ENCODE data around the gene MUC6.

MUC6 gene

GRCh38 chr11:1010551-1011319 is 25.8 kb downstream of the MUC6 start:
- DNase-seq (ENCODE audit: extremely low read depth in 1 of 2, low read depth in 1 of 2): no peak

GRCh38 chr11:1009991-1010390 is 26.5 kb downstream of the MUC6 start:
- DNase-seq (ENCODE audit: extremely low read depth in 1 of 2, low read depth in 1 of 2): no peak

- DNase-seq (ENCODE audit: extremely low read depth in 1 of 2, low read depth in 1 of 2): no peak
Observed at GRCh38 chr11:1009371-1009770, 27.1 kb downstream of the MUC6 start.

- DNase-seq (ENCODE audit: extremely low read depth in 1 of 2, low read depth in 1 of 2): no peak
Observed at GRCh38 chr11:1008803-1009145, 27.7 kb downstream of the MUC6 start.

- no peak for DNase-seq (ENCODE audit: extremely low read depth in 1 of 2, low read depth in 1 of 2)
Observed at GRCh38 chr11:1008001-1008802, 28.3 kb downstream of the MUC6 start.

- no peak for DNase-seq (ENCODE audit: extremely low read depth in 1 of 2, low read depth in 1 of 2)
Observed at GRCh38 chr11:1007279-1007678, 29.2 kb downstream of the MUC6 start.

- DNase-seq (ENCODE audit: extremely low read depth in 1 of 2, low read depth in 1 of 2): no peak
Observed at GRCh38 chr11:1006762-1007161, 29.8 kb downstream of the MUC6 start.

GRCh38 chr11:1005928-1006327 is 30.6 kb downstream of the MUC6 start:
- no peak for DNase-seq (ENCODE audit: extremely low read depth in 1 of 2, low read depth in 1 of 2)

- DNase-seq (ENCODE audit: extremely low read depth in 1 of 2, low read depth in 1 of 2): no peak
Observed at GRCh38 chr11:1003159-1003558, 33.4 kb downstream of the MUC6 start.

GRCh38 chr11:1002406-1002984 is 34.0 kb downstream of the MUC6 start:
- DNase-seq (ENCODE audit: extremely low read depth in 1 of 2, low read depth in 1 of 2): no peak

GRCh38 chr11:1001617-1002405 is 34.7 kb downstream of the MUC6 start:
- DNase-seq (ENCODE audit: extremely low read depth in 1 of 2, low read depth in 1 of 2): no peak

GRCh38 chr11:1000357-1001278 is 35.9 kb downstream of the MUC6 start:
- no peak for DNase-seq (ENCODE audit: extremely low read depth in 1 of 2, low read depth in 1 of 2)

GRCh38 chr11:999009-999408 is 37.5 kb downstream of the MUC6 start:
- no peak for DNase-seq (ENCODE audit: extremely low read depth in 1 of 2, low read depth in 1 of 2)

- DNase-seq (ENCODE audit: extremely low read depth in 1 of 2, low read depth in 1 of 2): no peak
Observed at GRCh38 chr11:997907-998306, 38.6 kb downstream of the MUC6 start.

- no peak for DNase-seq (ENCODE audit: extremely low read depth in 1 of 2, low read depth in 1 of 2)
Observed at GRCh38 chr11:996681-997080, 39.8 kb downstream of the MUC6 start.

GRCh38 chr11:995752-996420 is 40.6 kb downstream of the MUC6 start:
- no peak for DNase-seq (ENCODE audit: extremely low read depth in 1 of 2, low read depth in 1 of 2)

- no peak for DNase-seq (ENCODE audit: extremely low read depth in 1 of 2, low read depth in 1 of 2)
Observed at GRCh38 chr11:995044-995751, 41.3 kb downstream of the MUC6 start.

GRCh38 chr11:993632-994167 is 42.8 kb downstream of the MUC6 start:
- DNase-seq (ENCODE audit: extremely low read depth in 1 of 2, low read depth in 1 of 2): no peak

GRCh38 chr11:992577-992976 is 43.9 kb downstream of the MUC6 start:
- DNase-seq (ENCODE audit: extremely low read depth in 1 of 2, low read depth in 1 of 2): no peak
